ENCODE measurements around the gene NDUFV2.
"Not testable (repeated sequence)": the region's sequence is repeated elsewhere in the genome, so short reads cannot be mapped to it uniquely, and the experiment has no call there.

NDUFV2 gene

GRCh38 chr18:9102508-9103375 lies at the start of gene NDUFV2:
NDUFV2 (plus strand) TSS chr18:9102699; CDS start chr18:9102744, 45 bp downstream.
- DNase-seq (ENCODE audit: low spot score): peak; percentile 97

GRCh38 chr18:9053814-9054213 lies 48.7 kb upstream of the NDUFV2 start:
- DNase-seq (ENCODE audit: low spot score): no peak

DNA sequence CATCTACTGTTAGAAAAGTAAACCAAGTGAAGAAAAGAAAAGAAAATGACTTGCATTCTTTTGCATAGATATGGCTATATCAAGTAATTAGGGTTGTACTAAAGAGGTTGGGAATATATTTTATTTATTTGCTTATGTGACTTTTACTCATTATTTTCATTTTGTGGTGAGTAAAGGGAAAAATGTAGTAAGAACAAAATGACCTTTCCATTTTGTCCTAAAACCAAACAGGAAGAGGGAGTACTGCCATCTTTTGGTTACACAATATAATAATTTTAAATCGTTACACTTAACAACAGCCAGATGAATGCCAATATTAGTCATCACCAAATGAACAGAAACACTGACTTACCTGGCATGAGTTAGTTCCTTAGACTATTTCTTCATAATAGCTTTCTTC lies 47.3 kb upstream of the NDUFV2 start:
- no peak for DNase-seq (ENCODE audit: low spot score)

- DNase-seq (ENCODE audit: low spot score): no peak
Observed at GRCh38 chr18:9055626-9056025, 46.9 kb upstream of the NDUFV2 start.

- no peak for DNase-seq (ENCODE audit: low spot score)
Observed at GRCh38 chr18:9057646-9058045, 44.9 kb upstream of the NDUFV2 start.

GRCh38 chr18:9058406-9058805 lies 44.1 kb upstream of the NDUFV2 start:
- no peak for DNase-seq (ENCODE audit: low spot score)

DNA sequence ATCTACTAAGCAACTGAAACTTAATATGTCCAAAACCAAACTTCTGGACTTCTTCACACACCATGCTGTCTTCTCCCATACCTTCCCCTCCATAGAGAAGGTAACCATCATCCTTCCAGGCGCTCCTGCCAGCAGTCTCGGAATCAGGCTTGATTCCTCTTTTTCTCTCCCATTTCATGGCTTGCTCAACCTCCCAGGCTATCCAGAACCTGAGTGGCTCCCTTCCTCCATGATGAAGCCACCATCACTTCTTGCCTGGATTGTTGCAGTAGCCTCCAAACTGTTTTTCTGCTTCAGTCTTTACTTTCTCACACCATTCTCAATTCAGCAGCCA lies 40.1 kb upstream of the NDUFV2 start:
- no peak for DNase-seq (ENCODE audit: low spot score)

DNA sequence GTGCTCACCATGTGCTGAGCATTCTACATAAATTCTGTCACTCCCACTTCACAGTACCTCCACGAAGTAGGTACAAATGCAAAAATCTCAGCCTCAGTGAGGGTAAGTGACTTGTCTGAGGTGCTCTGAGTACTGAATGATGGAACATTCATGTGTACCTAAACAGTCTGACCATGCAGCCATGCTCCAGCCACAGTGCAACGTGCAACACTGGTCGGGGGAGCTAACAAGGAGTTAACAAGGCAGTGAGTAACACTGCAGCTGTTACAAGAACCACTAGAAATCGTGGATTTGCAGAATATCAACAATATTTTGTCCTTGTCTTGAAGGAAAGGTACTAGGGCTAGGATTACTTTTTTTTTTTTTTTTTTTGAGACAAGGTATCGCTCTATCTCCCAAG lies 36.6 kb upstream of the NDUFV2 start:
- DNase-seq (ENCODE audit: low spot score): no peak

- peak; percentile 37 for DNase-seq (ENCODE audit: low spot score)
Observed at GRCh38 chr18:9066358-9066757, 36.1 kb upstream of the NDUFV2 start.

- no peak for DNase-seq (ENCODE audit: low spot score)
Observed at GRCh38 chr18:9066817-9067306, 35.6 kb upstream of the NDUFV2 start.

DNA sequence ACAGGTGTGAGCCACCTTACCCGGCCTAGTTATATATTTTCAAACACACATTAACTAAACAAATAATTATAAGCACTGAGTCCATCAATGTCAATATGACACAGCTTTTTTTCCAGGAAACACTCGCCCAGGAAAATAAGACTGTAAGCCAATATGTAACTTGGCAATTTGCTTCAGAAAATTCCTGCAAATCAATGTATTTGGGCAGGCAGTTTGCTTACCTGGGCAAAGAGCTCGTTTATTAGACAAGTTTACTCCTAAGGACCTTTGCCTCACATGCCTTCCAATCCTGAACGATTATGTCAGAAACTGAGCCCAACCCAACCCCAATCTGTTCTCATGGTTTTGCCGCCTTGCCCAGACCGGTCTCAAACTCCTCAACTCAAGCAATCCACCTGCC lies 34.7 kb upstream of the NDUFV2 start:
- no peak for DNase-seq (ENCODE audit: low spot score)

GRCh38 chr18:9068346-9068745 lies 34.2 kb upstream of the NDUFV2 start:
- DNase-seq (ENCODE audit: low spot score): no peak

GRCh38 chr18:9069601-9070000 lies 32.9 kb upstream of the NDUFV2 start:
- DNase-seq (ENCODE audit: low spot score): no peak

DNA sequence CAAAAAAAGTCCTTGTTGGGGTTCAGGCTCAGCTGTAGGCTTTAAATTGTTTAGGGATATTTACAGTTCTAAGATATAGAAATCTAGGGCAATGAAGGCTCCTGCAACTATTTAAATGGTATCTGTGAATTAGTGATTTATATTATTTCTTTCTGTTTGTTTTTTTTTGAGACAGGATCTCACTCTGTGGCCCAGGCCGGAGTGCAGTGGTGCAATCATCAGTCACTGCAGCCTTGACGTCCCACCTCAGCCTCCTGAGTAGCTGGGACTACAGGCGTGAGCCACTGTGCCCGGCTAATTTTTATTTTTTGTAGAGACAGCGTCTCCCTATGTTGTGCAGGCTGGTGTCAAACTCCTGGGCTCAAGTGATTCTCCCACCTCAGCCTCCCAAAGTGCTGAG lies 32.3 kb upstream of the NDUFV2 start:
- no peak for DNase-seq (ENCODE audit: low spot score)

DNA sequence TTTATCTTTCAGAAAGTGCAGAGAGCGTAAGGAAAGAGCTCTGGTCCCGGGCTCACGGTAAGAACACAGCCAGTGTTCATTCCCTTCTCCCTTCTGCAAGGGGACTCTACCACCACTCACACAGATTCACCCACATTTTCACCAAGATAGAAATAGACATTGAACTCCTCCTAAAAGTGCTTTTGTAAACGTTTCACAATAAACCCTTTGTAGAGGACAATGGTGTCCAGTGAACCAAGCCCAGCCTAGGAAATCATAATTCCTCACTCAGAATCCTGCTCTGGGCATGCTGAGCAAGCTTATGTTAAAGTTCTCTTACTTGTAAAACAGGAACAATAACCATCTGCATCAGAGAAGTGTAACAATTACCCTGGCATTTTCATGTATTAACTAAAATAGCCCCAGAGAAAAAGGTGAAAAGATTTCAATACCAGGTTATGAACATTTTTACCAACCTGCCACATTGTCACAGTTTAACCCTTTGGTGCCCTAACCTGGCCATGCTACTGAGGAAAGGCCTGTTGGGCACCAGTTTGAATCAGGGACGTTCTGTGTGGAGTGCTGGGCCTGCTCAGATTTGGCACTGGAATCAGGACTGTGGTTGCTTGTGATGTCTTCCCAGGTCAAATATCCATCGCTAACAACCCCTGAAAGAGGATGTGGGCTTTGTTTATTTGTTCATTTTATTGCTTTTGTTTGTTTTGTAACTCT lies 22.5 kb upstream of the NDUFV2 start:
- DNase-seq (ENCODE audit: low spot score): no peak

DNA sequence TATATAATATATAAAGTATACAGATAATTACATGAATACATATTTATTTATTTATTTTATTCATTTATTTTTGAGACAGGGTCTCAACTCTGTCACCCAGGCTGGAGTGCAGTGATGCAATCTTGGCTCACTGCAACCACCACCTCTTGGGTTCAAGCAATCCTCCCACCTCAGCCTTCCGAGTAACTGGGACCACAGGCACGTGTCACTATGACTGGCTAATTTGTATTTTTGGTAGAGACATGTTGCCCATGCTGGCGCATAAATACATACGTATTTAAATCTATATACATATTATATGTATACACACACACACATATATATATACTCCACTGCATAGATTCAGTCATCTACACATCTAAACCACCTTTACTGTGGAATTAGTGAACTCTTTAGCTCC lies 20.6 kb upstream of the NDUFV2 start:
- DNase-seq (ENCODE audit: low spot score): peak; percentile 41

- peak; percentile 83 for DNase-seq (ENCODE audit: low spot score)
Observed at GRCh38 chr18:9082711-9083510, 19.6 kb upstream of the NDUFV2 start.

- no peak for DNase-seq (ENCODE audit: low spot score)
Observed at GRCh38 chr18:9086015-9086414, 16.5 kb upstream of the NDUFV2 start.

DNA sequence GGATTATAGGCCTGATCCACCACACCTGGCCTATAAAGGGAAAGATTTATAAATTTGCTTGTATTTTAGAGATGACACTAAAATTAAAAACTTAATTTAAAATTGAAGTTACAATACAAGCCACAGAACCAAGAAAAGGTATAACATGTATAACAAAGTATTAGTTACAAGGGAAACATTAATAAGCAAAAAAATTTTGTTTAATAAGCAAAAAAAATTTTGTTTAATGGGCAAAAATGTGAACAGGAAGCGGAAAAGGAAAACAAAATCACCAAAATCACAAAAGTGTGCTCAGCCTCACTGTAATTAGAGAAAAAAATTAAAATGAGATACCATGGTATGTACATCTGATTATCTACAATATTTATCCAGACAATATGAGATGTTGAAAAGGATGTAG lies 15.9 kb upstream of the NDUFV2 start:
- DNase-seq (ENCODE audit: low spot score): no peak

- DNase-seq (ENCODE audit: low spot score): no peak
Observed at GRCh38 chr18:9087144-9087543, 15.4 kb upstream of the NDUFV2 start.

- no peak for DNase-seq (ENCODE audit: low spot score)
Observed at GRCh38 chr18:9088252-9088651, 14.2 kb upstream of the NDUFV2 start.

GRCh38 chr18:9088727-9089126 lies 13.8 kb upstream of the NDUFV2 start:
- DNase-seq (ENCODE audit: low spot score): not testable (repeated sequence)

DNA sequence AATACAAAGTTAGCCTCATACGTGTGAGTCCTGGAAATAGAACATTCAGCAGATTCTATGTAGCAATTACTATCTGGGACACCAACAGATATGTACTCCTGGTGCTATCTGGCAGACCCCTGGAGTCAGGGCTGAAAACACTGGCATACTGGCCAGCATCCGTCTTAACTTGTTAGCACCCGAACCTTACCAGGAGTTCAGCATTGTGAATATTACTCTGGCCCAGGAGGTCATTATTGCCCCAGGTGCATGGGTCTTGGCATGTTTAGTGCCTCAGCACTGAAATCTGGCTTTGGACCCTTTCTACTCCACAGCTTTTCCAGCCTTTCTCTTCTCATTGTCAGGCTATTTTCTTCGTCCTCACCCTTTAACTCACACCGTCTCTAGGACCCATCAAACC lies 11.9 kb upstream of the NDUFV2 start:
- DNase-seq (ENCODE audit: low spot score): no peak
